ENCODE measurements around the gene TBX6. TPM values are rescaled to one million over a fixed set of nuclear protein-coding genes. Genes with fewer than 3 reads are reported as not detected.
A peak's percentile ranks its signal among the peaks of the same experiment; 100 is the strongest.

TBX6 gene
- total and polyA plus RNA-seq, 10 of the 15 experiments (the other 5 are each of a cell fraction or from before 2014, with no cell fraction given) = 0.08 to 0.90 (median 0.31) TPM; not detected in 2

DNA sequence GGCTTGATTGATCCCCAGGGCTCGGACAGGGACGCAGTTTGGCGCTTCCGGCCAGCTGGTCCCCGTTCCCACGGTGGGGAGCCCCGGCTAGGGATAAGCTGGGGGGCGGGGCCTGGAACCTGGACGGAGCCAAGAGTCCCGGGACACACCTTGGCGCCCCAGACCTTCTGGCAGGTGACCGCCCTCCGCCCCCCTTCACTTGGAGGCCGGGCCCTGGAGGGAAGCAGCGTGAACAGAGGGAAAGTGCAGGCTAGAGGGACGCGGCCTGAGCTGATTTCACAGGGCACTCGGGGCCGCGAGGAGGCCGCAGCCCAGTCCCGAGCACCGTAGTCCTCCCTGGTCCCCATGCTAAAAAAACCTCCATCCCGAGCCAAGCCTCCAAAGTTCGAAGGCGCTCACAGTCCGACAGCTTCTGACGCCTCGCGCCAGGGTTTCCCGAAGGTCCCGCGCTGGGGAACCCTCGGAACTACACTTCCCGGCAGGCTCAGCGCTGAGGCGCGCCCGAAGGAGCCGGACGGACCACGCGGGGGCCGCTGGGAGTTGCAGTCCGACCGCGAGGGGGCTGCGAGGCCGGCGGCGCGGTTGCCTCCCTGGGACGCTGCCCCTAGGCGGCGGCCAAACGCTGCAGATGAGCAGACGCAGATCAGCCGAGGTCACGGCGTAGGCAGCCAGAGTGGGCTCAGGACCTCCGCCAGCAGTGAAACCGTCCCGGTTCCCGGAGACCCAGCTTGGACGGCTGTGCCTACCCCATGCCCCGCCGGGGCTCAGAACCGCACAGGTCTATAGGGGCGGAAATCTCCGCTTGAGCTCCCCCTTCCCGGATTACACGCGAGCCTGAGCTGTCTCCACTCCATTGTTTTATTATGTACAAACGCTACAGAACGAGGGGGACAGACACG, at the start of gene TBX6 (continued):
- TF ChIP-seq HDGF (IDR thresholded peaks at IDR 0.05) (no peak), SMAD5 (IDR thresholded peaks at IDR 0.05; ENCODE audit: low read depth) (no peak), ZNF24 (IDR thresholded peaks at IDR 0.05) (no peak), NBN (IDR thresholded peaks at IDR 0.05) (no peak), DPF2 (IDR thresholded peaks at IDR 0.05) (peak; percentile 14; the same call in 1 of the 2 replicates), SREBF2 (IDR thresholded peaks at IDR 0.05; ENCODE audit: low read length) (no peak), FOS (IDR thresholded peaks at IDR 0.05; ENCODE audit: borderline replicate concordance, extremely low read depth, insufficient read length) (no peak), IKZF1 (conservative IDR thresholded peaks at IDR 0.05) (peak; percentile 97), SUPT20H (IDR thresholded peaks at IDR 0.05; ENCODE audit: borderline replicate concordance, control insufficient read depth, low read depth, low read length) (no peak), CHD4 (IDR thresholded peaks at IDR 0.05) (no peak), ZNF592 (IDR thresholded peaks at IDR 0.05) (peak; percentile 79; the same call in 1 of the 2 replicates), ZBTB40 (IDR thresholded peaks at IDR 0.05; ENCODE audit: borderline replicate concordance) (no peak), BCL11A (IDR thresholded peaks at IDR 0.05; ENCODE audit: low read depth, low read length) (0 out of 2 replicates have a peak, but pooled peaks have one; percentile 11), TARDBP (IDR thresholded peaks at IDR 0.05; ENCODE audit: borderline replicate concordance) (peak; percentile 95), IKZF2 (IDR thresholded peaks at IDR 0.05) (no peak), USF1 (IDR thresholded peaks at IDR 0.05; ENCODE audit: borderline replicate concordance, extremely low read length, insufficient read depth, low read depth, low read length) (no peak), CREM (IDR thresholded peaks at IDR 0.05; ENCODE audit: low read depth) (peak; percentile 85)
- TF ChIP-seq, protein P1, sequence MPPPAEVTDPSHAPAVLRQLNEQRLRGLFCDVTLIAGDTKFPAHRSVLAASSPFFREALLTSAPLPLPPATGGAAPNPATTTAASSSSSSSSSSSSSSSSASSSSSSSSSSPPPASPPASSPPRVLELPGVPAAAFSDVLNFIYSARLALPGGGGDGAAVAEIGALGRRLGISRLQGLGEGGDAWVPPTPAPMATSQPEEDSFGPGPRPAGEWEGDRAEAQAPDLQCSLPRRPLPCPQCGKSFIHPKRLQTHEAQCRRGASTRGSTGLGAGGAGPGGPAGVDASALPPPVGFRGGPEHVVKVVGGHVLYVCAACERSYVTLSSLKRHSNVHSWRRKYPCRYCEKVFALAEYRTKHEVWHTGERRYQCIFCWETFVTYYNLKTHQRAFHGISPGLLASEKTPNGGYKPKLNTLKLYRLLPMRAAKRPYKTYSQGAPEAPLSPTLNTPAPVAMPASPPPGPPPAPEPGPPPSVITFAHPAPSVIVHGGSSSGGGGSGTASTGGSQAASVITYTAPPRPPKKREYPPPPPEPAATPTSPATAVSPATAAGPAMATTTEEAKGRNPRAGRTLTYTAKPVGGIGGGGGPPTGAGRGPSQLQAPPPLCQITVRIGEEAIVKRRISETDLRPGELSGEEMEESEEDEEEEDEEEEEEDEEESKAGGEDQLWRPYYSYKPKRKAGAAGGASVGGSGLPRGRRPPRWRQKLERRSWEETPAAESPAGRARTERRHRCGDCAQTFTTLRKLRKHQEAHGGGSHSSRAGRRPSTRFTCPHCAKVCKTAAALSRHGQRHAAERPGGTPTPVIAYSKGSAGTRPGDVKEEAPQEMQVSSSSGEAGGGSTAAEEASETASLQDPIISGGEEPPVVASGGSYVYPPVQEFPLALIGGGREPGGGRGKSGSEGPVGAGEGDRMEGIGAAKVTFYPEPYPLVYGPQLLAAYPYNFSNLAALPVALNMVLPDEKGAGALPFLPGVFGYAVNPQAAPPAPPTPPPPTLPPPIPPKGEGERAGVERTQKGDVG (CRISPR knock-in tag; IDR thresholded peaks at IDR 0.05) = no peak

Measured in GM12878 (cell line).